ENCODE data around the gene LAMP1. TPM values are rescaled to one million over a fixed set of nuclear protein-coding genes. Genes with fewer than 3 reads are reported as not detected.

Gene LAMP1
- total RNA-seq, 1 donor from 2014 or later: 77.2 TPM

DNA sequence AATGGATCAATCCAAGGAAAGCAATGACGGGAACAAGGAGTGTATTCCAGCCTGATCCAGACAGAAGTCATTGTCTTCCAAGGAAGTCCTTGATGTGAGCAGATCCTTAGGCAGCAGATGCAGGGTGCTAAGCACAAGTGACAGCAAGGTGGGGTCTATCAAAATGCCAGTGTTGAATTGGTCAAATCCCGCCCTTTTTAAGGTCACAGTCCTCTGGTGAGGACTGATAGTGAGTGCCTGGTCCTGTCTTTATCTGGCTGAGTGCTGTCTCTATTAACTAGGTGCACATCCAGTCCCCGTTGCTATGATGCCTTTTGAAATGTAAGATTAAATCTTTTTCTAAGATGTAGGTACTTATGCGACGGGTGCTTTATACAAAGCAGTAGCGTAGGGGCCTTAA is 1.3 kb upstream of the LAMP1 start:
- H3K36me3 ChIP-seq (ENCODE audit: control insufficient read depth in 3 of 3, insufficient read depth in 3 of 3, low read length in 3 of 3): no peaks in the 10 kb centered on the region
- H3K27me3 ChIP-seq (ENCODE audit: control insufficient read depth in 3 of 3, insufficient read depth in 3 of 3, low read length in 3 of 3): no peaks in the 10 kb centered on the region
- peak overlapping the region in 2 of 3 donors; percentile 92 for H3K4me3 ChIP-seq (ENCODE audit: low read length in 3 of 3)
- no peak overlapping the region for H3K9ac ChIP-seq (ENCODE audit: low read depth in 1 of 3, low read length in 3 of 3)
- H3K4me1 ChIP-seq (ENCODE audit: control insufficient read depth in 3 of 3, insufficient read depth in 3 of 3, low read length in 3 of 3): peaks cover 27 to 52% (median 38%) of the 10 kb centered on the region in 3 donors
- no peaks in the 10 kb centered on the region for H3K9me3 ChIP-seq (ENCODE audit: control insufficient read depth in 3 of 3, low read length in 3 of 3)
- H3K27ac ChIP-seq (ENCODE audit: low read depth, low read length): no peak overlapping the region

GRCh38 chr13:113297370-113298042 is 467 bp downstream of the LAMP1 start:
- H3K4me3 ChIP-seq (ENCODE audit: low read length in 3 of 3): peak overlapping the region; percentile 92 to 93 (median 93)
- H3K4me1 ChIP-seq (ENCODE audit: control insufficient read depth in 3 of 3, insufficient read depth in 3 of 3, low read length in 3 of 3): peaks cover 22 to 40% (median 30%) of the 10 kb centered on the region in 3 donors
- H3K27me3 ChIP-seq (ENCODE audit: control insufficient read depth in 3 of 3, insufficient read depth in 3 of 3, low read length in 3 of 3): no peaks in the 10 kb centered on the region
- H3K9me3 ChIP-seq (ENCODE audit: control insufficient read depth in 3 of 3, low read length in 3 of 3): no peaks in the 10 kb centered on the region
- H3K27ac ChIP-seq (ENCODE audit: low read depth, low read length): peak overlapping the region; percentile 91
- peaks cover 0 to 2% (median 0%) of the 10 kb centered on the region in 3 donors for H3K36me3 ChIP-seq (ENCODE audit: control insufficient read depth in 3 of 3, insufficient read depth in 3 of 3, low read length in 3 of 3)
- peak overlapping the region; percentile 88 to 96 (median 90) for H3K9ac ChIP-seq (ENCODE audit: low read depth in 1 of 3, low read length in 3 of 3)

DNA sequence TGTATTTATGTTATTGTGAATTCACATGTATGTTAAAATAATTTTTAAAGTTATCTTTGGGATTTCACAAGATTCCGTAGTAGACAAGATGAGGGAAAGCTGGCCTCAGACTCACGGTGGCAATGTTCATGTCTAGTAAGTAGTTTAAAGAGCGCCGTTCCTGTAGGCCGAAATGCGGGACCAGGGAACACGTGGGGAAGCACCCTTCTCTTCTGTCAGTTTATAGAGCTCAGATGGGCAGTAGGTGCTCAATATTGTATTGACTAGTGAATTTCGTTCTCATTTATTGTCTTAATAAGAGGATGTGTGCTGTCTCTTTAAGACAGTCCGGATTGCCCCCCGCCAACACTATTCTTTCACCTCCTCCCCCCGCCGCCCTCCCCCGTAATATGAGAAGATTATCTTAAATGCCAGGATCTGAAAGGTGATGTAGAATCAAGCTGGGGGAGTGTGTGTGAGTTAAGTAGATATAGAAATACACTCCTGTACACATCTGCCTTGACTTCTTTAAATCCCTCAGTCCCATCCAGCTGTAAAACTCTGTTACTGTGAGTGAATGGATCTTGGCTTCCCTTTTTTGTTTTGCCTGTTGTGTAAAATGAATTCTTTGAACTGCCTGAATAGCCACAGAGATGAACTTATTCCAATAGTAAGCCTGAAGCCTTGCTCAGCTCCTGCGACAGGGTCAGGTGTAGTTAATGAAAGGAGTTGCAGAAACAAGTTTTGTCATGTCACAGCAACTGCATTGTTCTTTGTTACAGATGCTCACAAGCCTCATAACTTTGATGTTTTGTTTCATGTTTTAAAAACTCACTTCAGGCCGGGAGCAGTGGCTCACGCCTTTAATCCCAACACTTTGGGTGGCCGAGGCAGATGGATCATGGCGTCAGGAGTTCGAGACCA is 1.3 kb downstream of the LAMP1 start:
- Histone ChIP-seq H3K27ac (ENCODE audit: low read depth, low read length) (peak overlapping the region; percentile 91), H3K9me3 (ENCODE audit: control insufficient read depth in 3 of 3, low read length in 3 of 3) (no peaks in the 10 kb centered on the region), H3K9ac (ENCODE audit: low read depth in 1 of 3, low read length in 3 of 3) (peak overlapping the region; percentile 88 to 96 (median 90)), H3K36me3 (ENCODE audit: control insufficient read depth in 3 of 3, insufficient read depth in 3 of 3, low read length in 3 of 3) (peaks cover 0 to 2% (median 0%) of the 10 kb centered on the region in 3 donors), H3K4me3 (ENCODE audit: low read length in 3 of 3) (peak overlapping the region; percentile 92 to 93 (median 93)), H3K4me1 (ENCODE audit: control insufficient read depth in 3 of 3, insufficient read depth in 3 of 3, low read length in 3 of 3) (peaks cover 25 to 41% (median 26%) of the 10 kb centered on the region in 3 donors), H3K27me3 (ENCODE audit: control insufficient read depth in 3 of 3, insufficient read depth in 3 of 3, low read length in 3 of 3) (no peaks in the 10 kb centered on the region)

DNA sequence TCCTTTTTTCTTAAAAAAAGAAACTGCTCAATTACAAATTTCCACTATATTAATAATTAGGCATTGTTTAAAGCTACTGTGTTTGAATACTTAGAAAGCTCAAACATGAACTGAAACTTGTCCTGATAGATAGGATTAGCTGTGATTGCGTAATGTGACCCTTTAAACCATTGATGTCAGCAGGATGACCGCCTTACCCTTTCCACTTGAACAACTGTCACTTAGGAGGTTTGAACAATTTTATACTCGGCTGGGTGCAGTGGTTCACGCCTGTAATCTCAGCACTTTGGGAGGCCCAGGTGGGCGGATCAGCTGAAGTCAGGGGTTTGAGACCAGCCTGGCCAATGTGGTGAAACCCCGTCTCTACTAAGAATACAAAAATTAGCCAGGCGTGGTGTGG is 2.9 kb downstream of the LAMP1 start:
- no peak overlapping the region for H3K4me3 ChIP-seq (ENCODE audit: low read length in 3 of 3)
- H3K36me3 ChIP-seq (ENCODE audit: control insufficient read depth in 3 of 3, insufficient read depth in 3 of 3, low read length in 3 of 3): peaks cover 0 to 2% (median 0%) of the 10 kb centered on the region in 3 donors
- peak overlapping the region; percentile 54 for H3K27ac ChIP-seq (ENCODE audit: low read depth, low read length)
- peaks cover 26 to 51% (median 28%) of the 10 kb centered on the region in 3 donors for H3K4me1 ChIP-seq (ENCODE audit: control insufficient read depth in 3 of 3, insufficient read depth in 3 of 3, low read length in 3 of 3)
- H3K9me3 ChIP-seq (ENCODE audit: control insufficient read depth in 3 of 3, low read length in 3 of 3): no peaks in the 10 kb centered on the region
- no peaks in the 10 kb centered on the region for H3K27me3 ChIP-seq (ENCODE audit: control insufficient read depth in 3 of 3, insufficient read depth in 3 of 3, low read length in 3 of 3)
- peak overlapping the region in 1 of 3 donors; percentile 5 for H3K9ac ChIP-seq (ENCODE audit: low read depth in 1 of 3, low read length in 3 of 3)

- Histone ChIP-seq H3K9me3 (ENCODE audit: control insufficient read depth in 3 of 3, low read length in 3 of 3) (no peaks in the 10 kb centered on the region), H3K27ac (ENCODE audit: low read depth, low read length) (no peak overlapping the region), H3K36me3 (ENCODE audit: control insufficient read depth in 3 of 3, insufficient read depth in 3 of 3, low read length in 3 of 3) (peaks cover 0 to 4% (median 2%) of the 10 kb centered on the region in 3 donors), H3K4me3 (ENCODE audit: low read length in 3 of 3) (no peak overlapping the region), H3K4me1 (ENCODE audit: control insufficient read depth in 3 of 3, insufficient read depth in 3 of 3, low read length in 3 of 3) (peaks cover 16 to 43% (median 30%) of the 10 kb centered on the region in 3 donors), H3K27me3 (ENCODE audit: control insufficient read depth in 3 of 3, insufficient read depth in 3 of 3, low read length in 3 of 3) (no peaks in the 10 kb centered on the region), H3K9ac (ENCODE audit: low read depth in 1 of 3, low read length in 3 of 3) (peak overlapping the region in 1 of 3 donors; percentile 10)
Measured at GRCh38 chr13:113302986-113303385, 5.9 kb downstream of the LAMP1 start.

DNA sequence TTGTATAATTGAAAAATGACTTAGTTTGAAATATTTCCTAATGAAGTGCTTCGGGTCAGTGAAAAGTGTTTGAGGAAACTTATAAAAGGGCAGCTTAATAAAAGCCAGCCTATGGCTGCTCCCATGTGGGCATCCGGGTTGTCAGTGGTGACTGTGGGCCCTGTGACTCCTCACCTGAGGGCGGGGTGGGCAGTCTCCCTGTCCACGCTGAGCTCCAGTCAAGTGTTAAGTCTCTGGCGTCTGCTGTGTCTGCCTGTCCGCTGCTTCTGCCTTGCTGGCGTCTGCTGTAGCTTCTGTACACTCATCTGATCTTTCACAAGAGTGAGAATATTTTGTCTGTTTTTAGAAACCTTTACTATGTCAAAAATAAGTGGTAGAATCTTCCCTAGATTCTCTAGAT is 7.1 kb downstream of the LAMP1 start:
- Histone ChIP-seq H3K27me3 (ENCODE audit: control insufficient read depth in 3 of 3, insufficient read depth in 3 of 3, low read length in 3 of 3) (no peaks in the 10 kb centered on the region), H3K4me3 (ENCODE audit: low read length in 3 of 3) (no peak overlapping the region), H3K27ac (ENCODE audit: low read depth, low read length) (no peak overlapping the region), H3K4me1 (ENCODE audit: control insufficient read depth in 3 of 3, insufficient read depth in 3 of 3, low read length in 3 of 3) (peaks cover 9 to 37% (median 23%) of the 10 kb centered on the region in 3 donors), H3K9me3 (ENCODE audit: control insufficient read depth in 3 of 3, low read length in 3 of 3) (no peaks in the 10 kb centered on the region), H3K9ac (ENCODE audit: low read depth in 1 of 3, low read length in 3 of 3) (peak overlapping the region in 1 of 3 donors; percentile 43), H3K36me3 (ENCODE audit: control insufficient read depth in 3 of 3, insufficient read depth in 3 of 3, low read length in 3 of 3) (peaks cover 0 to 4% (median 2%) of the 10 kb centered on the region in 3 donors)

DNA sequence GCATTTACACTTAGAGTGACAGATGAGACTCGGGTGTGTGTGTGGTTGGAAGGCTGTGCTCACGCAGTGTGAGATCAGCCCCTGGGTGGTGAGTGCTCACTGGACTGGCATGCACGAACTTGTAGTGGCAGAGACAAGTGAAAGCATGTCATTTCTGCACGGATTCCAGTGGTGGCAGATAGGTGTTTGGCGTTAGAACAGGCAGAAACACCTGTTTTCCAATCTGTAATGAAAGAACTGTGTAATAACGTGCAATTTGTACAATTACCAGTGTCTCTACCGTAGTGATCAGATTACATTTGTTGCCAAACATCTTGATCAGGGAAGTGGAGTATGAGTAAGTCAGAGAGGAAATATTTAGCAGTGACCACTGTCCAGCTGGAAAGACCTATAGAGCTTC is 8.2 kb downstream of the LAMP1 start:
- Histone ChIP-seq H3K9me3 (ENCODE audit: control insufficient read depth in 3 of 3, low read length in 3 of 3) (no peaks in the 10 kb centered on the region), H3K9ac (ENCODE audit: low read depth in 1 of 3, low read length in 3 of 3) (peak overlapping the region in 1 of 3 donors; percentile 47), H3K27me3 (ENCODE audit: control insufficient read depth in 3 of 3, insufficient read depth in 3 of 3, low read length in 3 of 3) (no peaks in the 10 kb centered on the region), H3K4me3 (ENCODE audit: low read length in 3 of 3) (peak overlapping the region in 1 of 3 donors; percentile 6), H3K27ac (ENCODE audit: low read depth, low read length) (peak overlapping the region; percentile 39), H3K4me1 (ENCODE audit: control insufficient read depth in 3 of 3, insufficient read depth in 3 of 3, low read length in 3 of 3) (peaks cover 5 to 31% (median 17%) of the 10 kb centered on the region in 3 donors), H3K36me3 (ENCODE audit: control insufficient read depth in 3 of 3, insufficient read depth in 3 of 3, low read length in 3 of 3) (peaks cover 5 to 9% (median 8%) of the 10 kb centered on the region in 3 donors)

DNA sequence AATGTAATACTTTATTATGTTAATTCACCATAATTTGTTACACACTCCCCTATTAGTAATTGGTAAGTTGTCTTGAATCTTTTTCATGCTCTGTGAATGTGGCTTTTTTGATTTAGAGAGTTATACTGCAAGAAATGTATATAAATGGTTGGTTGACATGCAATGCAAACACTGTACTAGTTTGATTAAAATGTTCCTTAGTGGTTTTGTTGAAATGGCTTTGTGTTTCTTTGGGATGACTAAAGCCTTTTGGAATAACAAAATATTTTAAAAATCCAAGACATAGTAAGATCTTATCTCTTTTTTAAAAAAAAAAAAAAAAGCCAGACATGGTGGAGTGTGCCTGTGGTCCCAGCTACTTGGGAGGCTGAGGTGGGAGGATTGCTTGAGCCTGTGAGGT is 10.5 kb downstream of the LAMP1 start:
- Histone ChIP-seq H3K4me3 (ENCODE audit: low read length in 3 of 3) (no peak overlapping the region), H3K4me1 (ENCODE audit: control insufficient read depth in 3 of 3, insufficient read depth in 3 of 3, low read length in 3 of 3) (peaks cover 4 to 30% (median 17%) of the 10 kb centered on the region in 3 donors), H3K27me3 (ENCODE audit: control insufficient read depth in 3 of 3, insufficient read depth in 3 of 3, low read length in 3 of 3) (no peaks in the 10 kb centered on the region), H3K9ac (ENCODE audit: low read depth in 1 of 3, low read length in 3 of 3) (no peak overlapping the region), H3K9me3 (ENCODE audit: control insufficient read depth in 3 of 3, low read length in 3 of 3) (no peaks in the 10 kb centered on the region), H3K36me3 (ENCODE audit: control insufficient read depth in 3 of 3, insufficient read depth in 3 of 3, low read length in 3 of 3) (peaks cover 24 to 27% (median 25%) of the 10 kb centered on the region in 3 donors), H3K27ac (ENCODE audit: low read depth, low read length) (no peak overlapping the region)

DNA sequence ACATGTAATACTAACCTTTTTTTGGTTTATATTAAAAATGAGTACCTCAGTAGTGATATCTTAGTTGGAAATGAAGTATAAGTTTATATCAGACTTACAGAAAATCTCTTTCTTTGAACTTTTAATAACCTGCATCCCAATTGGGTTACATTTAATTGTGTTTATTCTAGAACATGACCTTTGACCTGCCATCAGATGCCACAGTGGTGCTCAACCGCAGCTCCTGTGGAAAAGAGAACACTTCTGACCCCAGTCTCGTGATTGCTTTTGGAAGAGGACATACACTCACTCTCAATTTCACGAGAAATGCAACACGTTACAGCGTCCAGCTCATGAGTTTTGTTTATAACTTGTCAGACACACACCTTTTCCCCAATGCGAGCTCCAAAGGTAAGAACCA is 12.4 kb downstream of the LAMP1 start:
- peaks cover 4 to 17% (median 9%) of the 10 kb centered on the region in 3 donors for H3K4me1 ChIP-seq (ENCODE audit: control insufficient read depth in 3 of 3, insufficient read depth in 3 of 3, low read length in 3 of 3)
- no peak overlapping the region for H3K4me3 ChIP-seq (ENCODE audit: low read length in 3 of 3)
- H3K9ac ChIP-seq (ENCODE audit: low read depth in 1 of 3, low read length in 3 of 3): no peak overlapping the region
- no peaks in the 10 kb centered on the region for H3K27me3 ChIP-seq (ENCODE audit: control insufficient read depth in 3 of 3, insufficient read depth in 3 of 3, low read length in 3 of 3)
- no peaks in the 10 kb centered on the region for H3K9me3 ChIP-seq (ENCODE audit: control insufficient read depth in 3 of 3, low read length in 3 of 3)
- no peak overlapping the region for H3K27ac ChIP-seq (ENCODE audit: low read depth, low read length)
- H3K36me3 ChIP-seq (ENCODE audit: control insufficient read depth in 3 of 3, insufficient read depth in 3 of 3, low read length in 3 of 3): peaks cover 28 to 33% (median 30%) of the 10 kb centered on the region in 3 donors
